ENCODE data around the gene WDR91. TPM values are rescaled to one million over a fixed set of nuclear protein-coding genes. Genes with fewer than 3 reads are reported as not detected.

WDR91 gene
- total RNA-seq, 1 experiment from 2014 or later: 7.0 TPM

GRCh38 chr7:135158141-135158655, 53.1 kb downstream of the WDR91 start:
- ChIA-PET CTCF (no interaction called here), POLR2A (ENCODE audit: low non-redundant PET) (no interaction called here)
- Histone ChIP-seq H3K9me3 (ENCODE audit: low read depth, low read length, poor library complexity, severe bottlenecking) (peaks cover 35% of the 10 kb centered on the region), H3K4me1 (ENCODE audit: insufficient read depth, low read length, poor library complexity, severe bottlenecking) (peaks cover 8% of the 10 kb centered on the region), H3K27ac (ENCODE audit: low read depth, low read length, poor library complexity, severe bottlenecking) (no peak overlapping the region), H3K36me3 (ENCODE audit: insufficient read depth, low read length, poor library complexity, severe bottlenecking) (no peaks in the 10 kb centered on the region), H3K4me3 (ENCODE audit: low read depth, low read length, poor library complexity, severe bottlenecking) (no peak overlapping the region), H3K27me3 (replicated peaks; ENCODE audit: insufficient read depth, low read depth, low read length, poor library complexity) (no peaks in the 10 kb centered on the region)
- no TSS peak for BruUV-seq (replicated peaks)
- intact Hi-C loops (cut with micrococcal nuclease; ENCODE audit: unreplicated experiment): no loop called here
- DNase-seq (ENCODE audit: low spot score): no peak
- TF ChIP-seq CTCF (conservative IDR thresholded peaks at IDR 0.05; ENCODE audit: low read depth, low read length): no peak
- no peak for TF ChIP-seq EZH2 (IDR thresholded peaks at IDR 0.05; ENCODE audit: borderline replicate concordance, low read depth, low read length, poor library complexity, severe bottlenecking)

DNA sequence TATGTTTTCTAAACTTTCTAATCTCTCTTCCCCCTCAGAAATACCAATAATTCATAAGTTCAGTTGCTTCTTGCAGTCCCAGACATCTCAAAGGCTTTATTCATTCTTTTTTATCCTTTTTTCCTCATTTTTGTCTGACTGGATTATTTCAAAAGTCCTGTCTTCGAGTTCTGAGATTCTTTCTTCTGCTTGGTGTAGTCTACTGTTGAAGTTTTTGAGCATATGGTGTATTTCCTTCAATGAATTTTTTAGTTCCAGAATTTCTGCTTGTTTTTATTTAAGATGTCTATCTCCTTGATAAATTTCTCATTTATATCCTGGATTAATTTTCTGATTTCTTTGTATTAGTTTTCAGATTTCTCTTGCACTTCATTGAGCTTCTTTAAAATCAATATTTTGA, 55.0 kb downstream of the WDR91 start:
- ChIA-PET POLR2A (ENCODE audit: low non-redundant PET) (no interaction called here), CTCF (interaction anchor here (0.6 kb wide), 1 partner anchor 959 kb away, joined by 3 read pairs; no protein-coding TSS in a partner anchor)
- Histone ChIP-seq H3K36me3 (ENCODE audit: insufficient read depth, low read length, poor library complexity, severe bottlenecking) (no peaks in the 10 kb centered on the region), H3K4me3 (ENCODE audit: low read depth, low read length, poor library complexity, severe bottlenecking) (no peak overlapping the region), H3K27ac (ENCODE audit: low read depth, low read length, poor library complexity, severe bottlenecking) (no peak overlapping the region), H3K4me1 (ENCODE audit: insufficient read depth, low read length, poor library complexity, severe bottlenecking) (peaks cover 6% of the 10 kb centered on the region), H3K9me3 (ENCODE audit: low read depth, low read length, poor library complexity, severe bottlenecking) (peaks cover 31% of the 10 kb centered on the region), H3K27me3 (replicated peaks; ENCODE audit: insufficient read depth, low read depth, low read length, poor library complexity) (no peaks in the 10 kb centered on the region)
- intact Hi-C loops (cut with micrococcal nuclease; ENCODE audit: unreplicated experiment): no loop called here
- no peak for DNase-seq (ENCODE audit: low spot score)
- no peak for TF ChIP-seq EZH2 (IDR thresholded peaks at IDR 0.05; ENCODE audit: borderline replicate concordance, low read depth, low read length, poor library complexity, severe bottlenecking)
- TF ChIP-seq CTCF (conservative IDR thresholded peaks at IDR 0.05; ENCODE audit: low read depth, low read length): no peak
- BruUV-seq (replicated peaks): no TSS peak

DNA sequence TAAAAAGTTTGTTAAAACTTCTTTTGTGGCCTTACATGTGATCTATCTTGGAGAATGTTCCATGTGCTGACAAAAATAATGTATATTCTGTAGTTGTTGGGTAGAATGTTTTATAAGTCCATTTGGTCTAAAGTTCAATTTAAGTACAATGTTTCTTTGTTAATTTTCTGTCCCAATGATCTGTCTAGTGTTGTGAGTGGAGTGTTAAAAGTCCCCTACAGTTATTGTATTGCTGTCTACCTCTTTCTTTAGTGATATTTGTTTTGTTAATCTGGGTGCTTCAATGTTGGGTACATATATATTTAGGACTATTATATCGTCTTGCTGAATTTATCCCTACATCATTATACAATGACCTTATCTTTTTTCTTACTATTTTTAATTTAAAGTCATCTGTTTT, 56.6 kb downstream of the WDR91 start:
- Histone ChIP-seq H3K27ac (ENCODE audit: low read depth, low read length, poor library complexity, severe bottlenecking) (no peak overlapping the region), H3K27me3 (replicated peaks; ENCODE audit: insufficient read depth, low read depth, low read length, poor library complexity) (no peaks in the 10 kb centered on the region), H3K4me3 (ENCODE audit: low read depth, low read length, poor library complexity, severe bottlenecking) (no peak overlapping the region), H3K36me3 (ENCODE audit: insufficient read depth, low read length, poor library complexity, severe bottlenecking) (no peaks in the 10 kb centered on the region), H3K9me3 (ENCODE audit: low read depth, low read length, poor library complexity, severe bottlenecking) (peaks cover 31% of the 10 kb centered on the region), H3K4me1 (ENCODE audit: insufficient read depth, low read length, poor library complexity, severe bottlenecking) (no peaks in the 10 kb centered on the region)
- DNase-seq (ENCODE audit: low spot score): no peak
- POLR2A ChIA-PET (ENCODE audit: low non-redundant PET): no interaction called here
- no peak for TF ChIP-seq CTCF (conservative IDR thresholded peaks at IDR 0.05; ENCODE audit: low read depth, low read length)
- no peak for TF ChIP-seq EZH2 (IDR thresholded peaks at IDR 0.05; ENCODE audit: borderline replicate concordance, low read depth, low read length, poor library complexity, severe bottlenecking)
- CTCF ChIA-PET: no interaction called here
- BruUV-seq (replicated peaks): no TSS peak
- intact Hi-C loops (cut with micrococcal nuclease; ENCODE audit: unreplicated experiment): no loop called here

Measured in A673 (cell line).